Measurements from ENCODE around the gene AGO1. TPM values are rescaled to one million over a fixed set of nuclear protein-coding genes. Genes with fewer than 3 reads are reported as not detected.
A peak's percentile ranks its signal among the peaks of the same experiment; 100 is the strongest.

Gene AGO1
- total RNA-seq, 2 donors from 2014 or later, result 31.8 to 52.0 TPM

DNA sequence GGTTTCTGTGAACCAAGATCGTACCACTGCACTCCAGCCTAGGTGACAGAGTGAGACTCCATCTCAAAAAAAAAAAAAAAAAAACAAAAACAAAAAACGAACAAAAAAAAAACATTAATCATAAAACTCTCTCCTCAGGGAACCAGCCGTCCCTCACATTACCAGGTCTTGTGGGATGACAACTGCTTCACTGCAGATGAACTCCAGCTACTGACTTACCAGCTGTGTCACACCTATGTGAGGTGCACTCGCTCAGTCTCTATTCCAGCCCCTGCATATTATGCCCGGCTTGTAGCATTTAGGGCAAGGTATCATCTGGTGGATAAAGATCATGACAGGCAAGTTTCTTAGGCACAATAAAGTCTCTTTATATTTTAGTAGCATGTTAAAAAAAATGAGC lies 32.3 kb upstream of the AGO1 start:
- Histone ChIP-seq H3K4me3 (no peak overlapping the region), H3K27ac (peak overlapping the region; percentile 57 to 64), H3K36me3 (no peaks in the 10 kb centered on the region), H3K4me1 (replicated peaks) (peaks cover 5% of the 10 kb centered on the region), H3K9me3 (no peaks in the 10 kb centered on the region), H3K27me3 (replicated peaks; ENCODE audit: insufficient read depth) (no peaks in the 10 kb centered on the region)
- no peak for DNase-seq (ENCODE audit: low spot score)
- WGBS, result 27% methylated on average over 5 of the region's 5 CpGs
- TF ChIP-seq POLR2AphosphoS5 (IDR thresholded peaks at IDR 0.05) (no peak), CTCF (IDR thresholded peaks at IDR 0.05) (no peak), POLR2A (IDR thresholded peaks at IDR 0.05) (no peak)
- intact Hi-C loops (cut with DNase I), result no loop called here

- intact Hi-C loops (cut with DNase I), result no loop called here
- WGBS, result 16% methylated on average over 3 of the region's 3 CpGs
Observed at GRCh38 chr1:35851132-35851869, 31.7 kb upstream of the AGO1 start.

DNA sequence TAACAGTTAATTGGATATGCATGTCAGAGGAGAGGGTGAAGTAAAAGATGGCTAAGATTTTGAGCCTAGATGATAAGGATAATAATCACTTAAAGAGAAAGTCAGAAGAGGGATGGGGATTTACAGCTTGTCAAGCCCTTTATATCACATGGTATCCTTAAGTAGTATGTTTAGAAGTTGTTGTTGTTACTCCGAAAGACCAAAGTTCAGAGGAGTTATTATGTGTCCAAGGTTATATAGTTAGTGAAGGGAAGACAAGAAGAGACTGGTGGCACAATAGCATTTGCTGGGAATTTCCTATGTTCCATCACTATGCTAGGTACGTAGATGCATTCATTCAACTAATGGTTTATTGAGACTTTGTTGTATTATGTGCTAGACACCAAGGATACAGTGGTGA lies 30.8 kb upstream of the AGO1 start:
- TF ChIP-seq POLR2AphosphoS5 (IDR thresholded peaks at IDR 0.05) (no peak), POLR2A (IDR thresholded peaks at IDR 0.05) (no peak), CTCF (IDR thresholded peaks at IDR 0.05) (no peak)
- 41% methylated on average over 2 of the region's 2 CpGs for WGBS
- peak overlapping the region; percentile 57 to 64 for H3K27ac ChIP-seq
- H3K9me3 ChIP-seq, result no peaks in the 10 kb centered on the region
- DNase-seq (ENCODE audit: low spot score), result no peak
- H3K4me3 ChIP-seq, result no peak overlapping the region
- no peaks in the 10 kb centered on the region for H3K27me3 ChIP-seq (replicated peaks; ENCODE audit: insufficient read depth)
- peaks cover 5% of the 10 kb centered on the region for H3K4me1 ChIP-seq (replicated peaks)
- intact Hi-C loops (cut with DNase I), result no loop called here
- H3K36me3 ChIP-seq, result no peaks in the 10 kb centered on the region

More at GRCh38 chr1:35851132-35851869, 31.7 kb upstream of the AGO1 start:
- no peaks in the 10 kb centered on the region for H3K27me3 ChIP-seq (replicated peaks; ENCODE audit: insufficient read depth)
- H3K4me1 ChIP-seq (replicated peaks), result peaks cover 5% of the 10 kb centered on the region
- TF ChIP-seq CTCF (IDR thresholded peaks at IDR 0.05) (no peak), POLR2AphosphoS5 (IDR thresholded peaks at IDR 0.05) (peak; percentile 38), POLR2A (IDR thresholded peaks at IDR 0.05) (no peak)
- H3K4me3 ChIP-seq, result no peak overlapping the region
- peak overlapping the region; percentile 57 to 64 for H3K27ac ChIP-seq
- DNase-seq (ENCODE audit: low spot score), result no peak
- H3K9me3 ChIP-seq, result no peaks in the 10 kb centered on the region
- H3K36me3 ChIP-seq, result no peaks in the 10 kb centered on the region

- TF ChIP-seq CTCF (IDR thresholded peaks at IDR 0.05) (no peak), POLR2AphosphoS5 (IDR thresholded peaks at IDR 0.05) (peak; percentile 68)
- intact Hi-C loops (cut with DNase I), result no loop called here
- H3K36me3 ChIP-seq, result no peaks in the 10 kb centered on the region
- WGBS, result 35% methylated on average over 9 of the region's 9 CpGs
- DNase-seq (ENCODE audit: low spot score), result peak; percentile 74
- no peaks in the 10 kb centered on the region for H3K9me3 ChIP-seq
- H3K27ac ChIP-seq, result peak overlapping the region; percentile 11 to 47
- H3K4me1 ChIP-seq (replicated peaks), result peaks cover 5% of the 10 kb centered on the region
- no peak overlapping the region for H3K4me3 ChIP-seq
- no peaks in the 10 kb centered on the region for H3K27me3 ChIP-seq (replicated peaks; ENCODE audit: insufficient read depth)
Observed at GRCh38 chr1:35854989-35855700, 27.9 kb upstream of the AGO1 start.
